NOMO-1 treated with DMSO at 0.1 percent for 48 hours (cell line): ENCODE results near the gene C10orf53.
"Not testable (repeated sequence)": the region's sequence is repeated elsewhere in the genome, so short reads cannot be mapped to it uniquely, and the experiment has no call there.

ENCODE experiments used
- DNase-seq: peaks from one replicate; lab custom pipeline; 2025; ENCODE audit not compliant: unreplicated experiment; lab: John Stamatoyannopoulos, UW

C10orf53 gene

DNA sequence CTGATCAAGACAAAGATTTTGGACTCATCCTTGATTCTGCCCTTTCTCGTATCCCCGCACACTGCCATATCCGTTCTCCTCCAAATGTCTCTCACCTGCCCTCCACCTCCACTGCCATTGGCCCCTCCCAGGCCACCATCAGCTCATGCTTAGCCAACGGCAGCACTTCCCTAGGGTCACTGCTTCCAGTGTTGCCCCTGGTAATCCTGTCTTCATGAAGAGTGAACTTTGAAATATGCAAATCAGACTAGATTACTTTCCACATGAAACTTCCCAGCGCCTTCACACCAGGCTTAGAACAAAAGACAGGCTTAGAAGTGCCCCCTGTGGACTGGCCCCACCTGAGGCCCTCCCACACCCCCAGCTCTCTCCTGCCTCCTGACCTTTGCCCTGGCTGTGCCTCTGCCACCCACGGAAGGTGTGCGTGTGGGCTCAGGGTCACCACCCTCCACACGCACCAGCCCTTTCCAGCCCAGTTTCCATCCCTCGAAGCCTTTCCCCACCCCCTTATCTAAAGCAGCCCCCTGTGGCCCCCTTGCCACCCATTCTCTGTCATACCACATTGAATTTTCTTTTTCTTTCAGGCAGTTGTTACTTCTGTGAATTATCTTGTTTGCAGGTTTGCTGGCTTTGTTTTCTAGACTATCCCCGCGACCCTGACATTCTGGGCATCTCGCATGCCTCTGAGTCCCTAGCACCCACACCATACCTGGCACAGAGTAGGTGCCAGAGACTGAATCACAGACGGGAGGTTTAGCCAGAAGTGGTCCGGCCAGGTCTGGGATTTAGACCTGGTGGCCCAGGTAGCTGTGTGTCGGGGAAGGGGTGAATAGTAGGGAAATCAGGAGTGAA, 26.8 kb upstream of the C10orf53 start:
- no peak for DNase-seq

DNA sequence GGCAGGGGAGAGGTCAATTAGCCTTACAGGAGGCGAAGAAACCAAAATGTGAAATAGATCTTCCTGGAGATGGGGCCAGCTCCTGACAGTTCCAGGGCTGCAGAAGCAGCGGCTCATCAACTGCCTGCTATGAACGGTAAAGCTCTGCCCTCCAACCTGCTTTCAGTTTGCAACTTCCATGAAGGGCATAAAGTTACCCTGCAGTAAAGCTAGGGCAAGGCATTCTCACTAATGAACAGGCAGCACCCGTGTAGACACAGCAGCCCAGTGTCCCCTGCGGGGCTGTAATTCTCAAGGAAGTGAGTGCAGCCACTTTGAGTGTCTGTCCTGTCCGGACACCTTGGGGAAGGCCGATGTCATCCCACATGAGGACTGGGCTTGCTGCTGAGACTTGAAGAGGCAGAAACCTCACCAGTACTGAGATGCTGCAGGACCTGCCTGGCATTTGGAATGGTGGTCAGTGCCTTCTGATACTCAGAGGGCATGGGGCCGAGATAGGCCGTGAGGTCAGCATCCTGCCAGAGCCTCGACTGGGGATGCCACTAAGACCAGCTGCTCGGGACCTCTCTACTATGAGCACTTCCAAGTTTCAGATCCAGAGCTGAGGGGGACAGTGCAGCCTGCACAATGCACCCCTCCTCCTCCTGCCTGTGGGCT, 26.1 kb upstream of the C10orf53 start:
- no peak for DNase-seq

DNA sequence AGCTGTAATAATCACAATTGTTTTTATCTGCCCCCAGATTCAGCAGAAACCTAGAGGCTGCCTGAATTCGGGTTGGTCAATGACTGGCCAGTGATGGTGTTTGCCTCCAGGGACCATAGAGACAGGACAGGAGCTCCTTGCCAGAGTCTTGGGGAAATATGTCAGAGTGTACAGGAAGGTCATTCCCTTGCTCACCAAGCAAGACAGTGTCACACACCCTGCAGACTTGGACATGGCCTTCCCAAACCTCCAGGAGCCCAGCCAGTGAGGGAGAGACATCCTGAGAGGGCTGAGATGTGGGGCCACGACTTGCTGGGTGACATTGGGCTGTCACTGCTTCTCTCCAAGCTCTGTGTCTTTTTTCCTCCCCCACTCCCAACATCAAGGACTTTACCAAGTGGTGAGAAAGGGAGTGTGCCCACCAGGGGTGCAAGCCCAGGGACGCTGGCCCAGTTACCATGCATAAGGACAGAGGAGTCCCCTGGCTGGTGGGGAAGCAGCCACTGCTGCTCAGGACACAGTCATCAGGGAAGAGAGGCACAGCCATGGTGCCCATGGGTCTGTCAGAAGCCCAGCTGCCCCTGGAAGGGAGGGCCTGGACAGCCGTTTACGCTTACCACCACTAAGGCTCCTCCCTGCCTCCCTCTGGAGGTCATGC, 25.3 kb upstream of the C10orf53 start:
- no peak for DNase-seq

DNA sequence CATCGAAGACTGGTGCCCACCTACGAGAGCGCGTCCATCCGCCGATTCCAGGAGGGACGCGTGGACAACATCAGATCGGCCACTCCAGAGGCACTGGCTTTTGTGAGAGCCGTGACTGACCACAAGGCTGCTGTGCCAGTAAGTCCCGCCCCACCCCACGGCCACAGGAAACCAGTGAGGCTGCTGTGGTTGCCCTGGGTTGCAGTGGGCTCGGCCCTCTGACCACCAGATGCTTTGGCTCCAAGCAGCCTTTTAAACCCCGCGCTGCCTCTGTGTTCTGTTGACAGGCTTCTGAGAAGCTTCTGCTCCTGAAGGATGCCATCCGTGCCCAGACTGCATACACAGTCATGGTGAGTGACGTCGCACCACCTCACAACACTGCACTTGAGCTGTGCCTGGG, 24.4 kb upstream of the C10orf53 start:
- DNase-seq: no peak

DNA sequence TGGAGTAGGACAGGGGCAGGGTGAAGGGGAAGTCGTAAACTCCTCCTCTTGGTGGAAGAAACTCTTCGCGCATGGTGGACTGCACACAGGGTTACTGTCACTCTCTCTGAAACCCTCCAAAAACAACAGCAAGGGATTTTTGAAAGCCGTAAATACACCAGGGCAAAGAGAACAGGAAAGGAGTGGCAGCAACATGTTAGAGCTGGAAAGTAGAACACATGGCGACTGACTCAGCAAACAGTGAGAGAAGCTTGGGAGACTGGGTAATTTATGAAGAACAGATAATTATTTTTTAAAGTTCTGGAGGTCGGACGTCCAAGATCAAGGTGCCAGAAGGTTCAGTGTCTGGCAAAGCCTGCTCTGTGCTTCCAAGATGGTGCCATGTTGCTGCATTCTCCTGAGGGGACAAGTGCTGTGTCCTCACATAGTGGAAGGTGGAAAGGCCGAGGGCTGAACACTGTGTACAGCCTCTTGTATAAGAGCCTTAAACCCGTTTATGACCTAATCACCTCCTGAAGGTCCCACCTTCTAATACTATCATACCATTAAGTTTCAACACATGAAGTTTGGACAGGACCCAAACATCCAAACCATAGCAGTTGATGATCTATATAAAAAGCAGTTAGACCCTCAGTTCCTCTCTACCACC, 22.5 kb upstream of the C10orf53 start:
- no peak for DNase-seq

DNA sequence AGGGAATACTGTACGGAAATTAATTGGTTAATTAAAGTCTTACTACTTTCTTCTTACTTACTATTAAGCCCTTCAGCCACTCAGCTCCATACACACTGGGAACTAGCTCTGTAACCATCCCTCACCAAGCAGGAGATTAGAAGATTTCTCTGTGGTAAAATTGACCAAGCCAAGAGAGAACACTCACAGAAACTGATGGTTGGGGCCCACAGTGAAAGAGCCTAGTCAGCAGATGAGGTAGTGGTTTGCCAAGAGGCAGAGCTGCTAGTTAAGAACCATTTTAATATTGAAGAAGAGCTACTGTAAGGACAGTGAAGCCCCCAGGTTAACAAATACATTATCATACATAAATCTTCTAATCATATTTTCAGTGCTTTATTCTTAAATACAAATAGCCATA, 21.8 kb upstream of the C10orf53 start:
- DNase-seq: no peak

DNA sequence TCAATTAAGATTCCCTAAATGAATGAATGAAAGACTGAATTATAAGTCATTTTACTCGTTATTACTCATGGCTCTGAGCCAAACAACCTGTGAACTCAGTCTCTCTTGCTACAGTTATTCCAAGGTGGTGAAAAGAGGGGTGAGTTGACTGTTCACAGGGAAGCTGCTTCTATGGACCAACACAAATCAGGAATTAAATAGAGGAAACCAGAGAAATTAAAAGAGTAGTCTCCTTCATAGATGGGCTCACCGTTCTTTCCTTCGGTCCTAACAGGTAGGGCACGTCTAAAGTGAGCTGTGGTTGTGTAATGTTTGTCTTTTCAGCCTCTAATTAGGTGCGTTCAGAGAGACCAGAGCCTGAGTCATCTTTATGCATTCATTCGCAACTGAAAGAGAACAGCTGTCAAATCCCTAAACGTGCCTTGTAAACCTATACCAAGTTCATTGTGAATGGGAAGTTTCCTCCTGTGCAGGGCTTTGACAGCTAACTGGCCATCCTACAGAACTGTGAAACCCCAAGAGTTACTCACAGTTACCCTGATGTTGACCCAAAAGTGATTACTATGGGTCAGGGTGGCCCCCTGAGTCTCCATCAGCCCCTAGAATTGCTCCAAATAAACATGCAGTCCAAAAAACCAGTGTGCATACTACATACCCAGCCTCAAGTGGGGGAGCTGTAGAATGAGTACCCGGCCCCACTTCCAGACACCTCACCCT, 18.2 kb upstream of the C10orf53 start:
- no peak for DNase-seq

DNA sequence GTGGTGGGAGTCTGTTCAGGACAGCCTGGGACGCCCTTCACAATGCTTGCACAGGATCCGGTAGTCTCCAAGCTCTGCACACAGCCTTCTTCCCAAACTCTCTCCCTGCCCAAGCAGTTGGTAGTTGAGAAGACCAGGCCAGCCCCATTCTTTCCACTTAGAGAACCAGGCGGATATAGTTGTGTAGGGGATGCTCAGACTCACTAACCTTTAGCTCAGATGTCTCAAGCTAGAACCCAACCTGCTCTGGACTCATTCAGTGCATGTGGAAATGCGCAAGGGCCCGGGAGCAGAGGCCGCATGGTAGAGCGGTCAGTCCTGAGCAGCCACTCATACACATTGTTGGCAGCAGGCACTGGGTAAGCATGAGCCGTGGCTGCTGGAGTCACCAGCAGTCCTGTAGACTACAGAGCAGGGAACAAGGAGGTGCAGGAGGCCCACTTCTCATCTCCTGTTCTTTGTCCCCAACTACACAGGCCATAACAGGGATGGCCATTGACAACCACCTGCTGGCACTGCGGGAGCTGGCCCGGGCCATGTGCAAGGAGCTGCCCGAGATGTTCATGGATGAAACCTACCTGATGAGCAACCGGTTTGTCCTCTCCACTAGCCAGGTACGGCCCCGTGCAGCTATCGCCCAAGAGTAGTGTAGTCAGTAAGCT, 17.2 kb upstream of the C10orf53 start:
- no peak for DNase-seq

DNA sequence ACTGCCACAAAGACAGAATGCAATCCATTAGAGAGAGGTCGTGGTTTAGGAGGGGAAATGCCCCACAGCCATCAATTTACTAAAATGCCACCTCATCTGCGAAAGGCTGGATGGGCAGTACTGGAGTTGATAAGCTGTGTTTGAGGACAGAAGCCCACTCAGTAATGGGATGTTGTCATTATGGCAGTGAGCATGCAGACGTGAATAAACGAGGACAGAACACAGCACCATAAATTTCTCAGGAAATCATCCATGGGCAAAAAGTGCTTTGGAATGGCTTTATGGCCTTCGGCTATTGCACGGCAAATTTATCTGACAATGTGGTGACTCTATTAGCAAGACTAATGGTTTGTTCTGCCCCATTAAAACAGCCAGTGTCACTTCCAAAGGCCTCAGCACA, 15.9 kb upstream of the C10orf53 start:
- DNase-seq: no peak

DNA sequence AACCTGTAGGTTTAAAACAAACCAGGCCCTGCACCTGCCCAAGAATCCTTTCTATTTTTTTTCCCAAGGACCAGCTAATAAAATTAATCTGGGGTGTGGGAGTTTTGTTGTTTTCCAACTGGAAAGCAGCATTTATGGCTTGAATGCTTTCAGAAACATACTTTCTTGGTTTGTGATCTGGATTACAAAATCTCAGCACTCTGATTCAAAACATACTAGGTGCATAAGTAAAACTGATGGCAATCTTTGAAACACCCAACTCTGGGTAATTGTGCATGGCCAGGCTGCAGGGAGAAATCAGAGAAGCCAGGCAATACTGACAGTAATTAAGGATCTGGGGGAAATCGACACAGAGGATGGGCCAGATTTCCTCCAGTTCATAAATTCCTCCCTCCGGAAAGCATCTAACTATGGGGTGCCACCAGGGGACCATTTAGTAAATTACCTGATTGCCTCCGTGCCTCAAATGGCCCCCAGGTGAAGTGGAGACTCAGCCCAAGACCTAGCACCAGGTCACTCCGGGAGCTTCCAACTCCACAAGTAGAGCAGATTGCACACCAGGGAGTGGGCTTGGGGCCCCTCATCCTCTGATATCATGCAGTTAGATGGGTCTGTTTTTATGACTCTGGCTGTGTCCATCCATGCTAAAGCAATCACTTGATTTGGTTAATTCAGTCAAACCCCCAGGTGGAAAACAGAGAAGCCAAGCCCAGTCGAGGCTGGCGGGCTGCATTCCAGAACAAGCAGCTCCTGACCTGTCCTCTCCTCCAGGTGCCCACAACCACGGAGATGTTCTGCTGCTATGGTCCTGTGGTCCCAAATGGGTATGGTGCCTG, 15.2 kb upstream of the C10orf53 start:
- no peak for DNase-seq

DNA sequence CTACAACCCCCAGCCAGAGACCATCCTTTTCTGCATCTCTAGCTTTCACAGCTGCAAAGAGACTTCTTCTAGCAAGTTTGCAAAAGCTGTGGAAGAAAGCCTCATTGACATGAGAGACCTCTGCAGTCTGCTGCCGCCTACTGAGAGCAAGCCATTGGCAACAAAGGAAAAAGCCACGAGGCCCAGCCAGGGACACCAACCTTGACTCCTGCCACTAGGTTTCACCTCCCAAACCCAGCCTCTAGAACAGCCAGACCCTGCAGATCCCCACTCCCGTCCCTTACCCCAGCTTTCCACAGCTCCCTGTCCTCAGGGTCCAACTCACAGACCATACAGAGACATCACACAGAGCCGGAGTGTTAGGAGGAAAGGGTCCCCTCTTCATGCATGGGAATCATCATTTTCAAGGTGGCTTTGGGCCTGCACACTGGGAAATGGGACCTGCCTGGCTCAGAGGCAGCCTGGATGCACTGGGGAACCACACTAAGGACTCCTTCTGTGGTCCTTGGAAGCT, 14.6 kb upstream of the C10orf53 start:
- no peak for DNase-seq

DNA sequence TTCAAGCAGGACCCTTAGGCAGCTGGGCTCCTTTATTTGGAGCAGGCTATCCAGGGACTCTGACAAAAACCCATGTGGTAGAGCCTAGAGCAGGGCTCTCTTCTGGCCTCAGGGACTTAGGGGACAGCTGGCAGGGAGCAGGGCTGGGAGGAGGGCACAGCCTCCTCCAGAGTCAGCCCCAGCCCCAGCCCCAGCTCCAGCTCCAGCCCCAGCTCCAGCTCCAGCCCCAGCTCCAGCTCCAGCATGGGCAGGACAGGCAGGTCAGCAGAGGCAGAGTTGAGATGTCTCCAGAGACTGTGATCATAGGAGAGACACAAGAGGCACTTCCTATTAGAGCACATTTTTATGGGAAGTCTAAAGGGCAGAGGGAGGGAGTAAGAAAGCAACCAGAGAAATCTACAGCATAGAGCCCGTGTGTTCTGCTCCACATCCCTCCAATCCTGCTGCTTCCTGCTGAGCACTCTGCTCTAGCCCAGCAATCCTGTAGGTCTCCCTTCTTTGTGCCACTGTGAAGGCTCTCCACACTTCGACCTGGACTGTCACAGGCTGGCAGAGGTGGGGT, 13.3 kb upstream of the C10orf53 start:
- DNase-seq: no peak

DNA sequence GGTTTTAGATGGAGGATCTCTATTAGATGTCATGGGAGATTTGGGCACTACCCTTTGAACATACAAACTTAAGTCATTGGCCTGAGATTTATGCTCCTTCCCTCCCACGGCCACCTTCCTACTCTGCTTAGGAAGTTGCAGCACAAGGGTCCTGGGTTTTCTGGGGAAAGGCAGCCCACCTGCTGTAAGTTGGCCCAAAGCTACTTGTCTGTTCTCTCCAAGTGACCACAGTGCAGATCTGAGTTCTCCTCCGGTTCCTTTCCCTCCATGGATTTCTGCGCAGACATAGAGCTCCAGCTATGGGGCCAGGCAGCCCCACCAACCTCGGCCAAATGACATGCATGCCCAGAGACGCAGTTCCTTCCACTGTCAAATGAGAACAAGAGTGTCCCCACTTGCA, 12.8 kb upstream of the C10orf53 start:
- no peak for DNase-seq

DNA sequence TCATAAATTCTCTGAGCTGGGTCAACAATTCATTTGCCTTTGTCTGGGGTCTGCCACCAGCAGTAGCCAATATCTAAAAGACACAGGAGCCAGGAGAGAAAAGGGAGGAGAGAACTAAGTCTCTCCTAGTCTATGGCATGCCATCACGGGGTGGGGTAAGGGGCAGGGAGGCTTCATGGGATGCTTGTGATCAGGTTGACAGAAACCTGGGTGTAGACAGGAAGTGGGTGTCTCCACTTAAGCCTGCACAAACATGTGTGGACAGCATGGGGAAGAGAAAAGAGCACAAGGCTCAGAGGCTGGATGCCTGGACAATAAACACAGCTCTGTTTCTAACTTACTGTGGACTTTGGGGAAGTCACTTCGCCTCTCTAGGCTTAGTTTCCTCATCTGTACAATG, 11.5 kb upstream of the C10orf53 start:
- DNase-seq: no peak

DNA sequence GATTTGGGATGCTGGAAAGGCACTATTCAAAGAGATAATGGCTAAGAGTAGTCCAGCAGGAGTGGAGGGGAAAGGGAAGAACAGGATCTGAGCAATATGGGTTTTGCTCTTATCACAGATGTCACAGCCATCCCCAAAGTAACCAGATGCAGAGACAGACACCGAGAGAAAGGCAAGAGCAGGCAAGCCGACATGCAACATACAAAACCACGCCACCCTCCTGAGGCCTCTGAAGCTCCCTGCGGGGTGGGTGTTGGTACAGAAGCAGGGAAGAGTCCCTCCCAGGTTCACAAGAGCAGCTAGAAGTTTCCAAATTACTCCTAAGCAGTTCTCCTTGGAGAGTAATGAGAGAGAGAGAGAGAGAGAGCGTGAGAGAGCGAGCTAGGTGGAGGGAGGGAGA, 10.8 kb upstream of the C10orf53 start:
- DNase-seq: no peak

DNA sequence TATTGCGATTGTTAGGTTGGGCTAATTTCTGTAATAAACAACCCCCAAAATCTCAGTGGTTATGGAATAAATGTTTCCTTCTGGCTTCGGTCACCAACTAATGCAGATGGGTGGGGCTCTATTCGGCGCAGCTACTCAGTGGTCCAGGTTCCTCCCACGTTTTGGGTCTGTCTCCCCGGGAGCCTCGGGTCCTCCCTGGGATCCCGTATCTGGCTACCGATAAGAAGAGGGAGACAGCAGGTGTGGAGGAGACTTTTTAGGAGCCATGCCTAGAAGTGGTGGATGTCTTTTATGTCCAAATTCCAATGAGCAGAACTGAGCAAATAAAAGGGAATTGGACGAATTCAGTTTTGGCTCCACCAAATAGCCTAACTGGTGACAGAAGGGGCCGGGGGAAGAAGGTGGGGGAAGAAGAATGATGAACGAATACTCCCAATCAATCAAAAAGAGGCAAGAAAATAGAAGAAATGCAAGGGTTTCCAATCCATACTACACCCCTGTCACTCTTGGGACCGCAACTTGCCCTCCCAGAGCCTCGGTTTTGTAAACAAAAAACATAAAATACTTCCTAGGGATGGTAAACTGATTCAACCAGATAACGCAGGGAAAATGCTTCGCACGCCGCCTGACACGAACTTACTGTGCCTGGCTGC, 498 bp upstream of the C10orf53 start:
- no peak for DNase-seq

DNA sequence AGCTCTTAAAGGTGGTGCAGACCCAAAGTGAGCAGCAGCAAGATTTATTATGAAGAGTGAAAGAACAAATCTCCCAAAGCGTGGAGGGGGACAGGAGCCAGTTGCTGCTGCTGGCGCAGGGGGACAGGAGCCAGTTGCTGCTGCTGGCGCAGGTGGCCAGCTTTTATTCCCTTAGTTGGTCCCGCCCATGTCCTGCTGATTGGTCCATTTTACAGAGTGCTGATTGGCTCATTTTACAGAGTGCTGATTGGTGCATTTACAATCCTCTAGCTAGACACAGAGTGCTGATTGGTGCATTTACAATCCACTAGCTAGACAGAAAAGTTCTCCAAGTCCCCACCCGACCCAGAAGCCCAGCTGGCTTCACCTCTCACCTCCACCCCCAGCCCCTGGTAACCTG, 3.0 kb downstream of the C10orf53 start:
- DNase-seq: not testable (repeated sequence)

DNA sequence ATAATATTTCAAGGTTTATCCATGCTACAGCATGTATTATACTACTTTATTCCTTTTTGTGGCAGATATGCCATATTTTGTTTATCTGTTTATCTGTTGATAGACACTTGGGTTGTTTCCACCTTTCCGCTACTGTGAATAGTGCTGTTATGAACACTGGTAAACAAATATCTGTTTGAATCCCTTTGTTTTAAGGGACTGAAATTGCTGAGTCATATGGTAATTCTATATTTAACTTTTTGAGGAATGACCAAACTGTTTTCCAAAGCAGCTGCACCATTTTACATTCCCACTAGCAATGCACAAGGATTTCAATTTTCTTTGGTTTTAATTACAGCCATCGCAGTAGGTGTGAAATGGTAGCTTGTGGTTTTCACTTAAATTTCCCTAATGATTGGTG, 3.4 kb downstream of the C10orf53 start:
- DNase-seq: no peak

DNA sequence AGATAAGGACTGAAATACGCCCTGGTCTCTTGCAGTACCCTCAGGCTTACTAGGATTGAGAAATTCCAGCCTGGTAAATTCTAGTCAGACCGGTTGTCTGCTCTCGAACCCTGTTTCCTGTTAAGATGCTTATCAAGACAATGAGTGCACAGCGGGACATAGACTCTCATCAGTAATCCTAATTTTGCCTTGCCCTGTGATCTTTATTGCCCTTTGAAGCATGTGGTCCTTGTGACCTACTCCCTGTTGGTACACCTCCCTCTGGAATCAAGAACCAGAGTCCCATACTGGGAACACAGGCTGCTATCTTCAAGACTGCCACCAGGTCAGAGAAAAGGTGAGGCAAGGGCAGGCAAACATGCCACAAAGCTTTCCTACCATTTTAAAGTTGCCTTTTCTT, 7.2 kb downstream of the C10orf53 start:
- no peak for DNase-seq
